Measurements from ENCODE around the gene FAM20A. TPM values are rescaled to one million over a fixed set of nuclear protein-coding genes. Genes with fewer than 3 reads are reported as not detected.
"Not testable (repeated sequence)": the region's sequence is repeated elsewhere in the genome, so short reads cannot be mapped to it uniquely, and the experiment has no call there.

The FAM20A gene
- total RNA-seq, 2 donors from 2014 or later: under 0.01 to 1.3 TPM

DNA sequence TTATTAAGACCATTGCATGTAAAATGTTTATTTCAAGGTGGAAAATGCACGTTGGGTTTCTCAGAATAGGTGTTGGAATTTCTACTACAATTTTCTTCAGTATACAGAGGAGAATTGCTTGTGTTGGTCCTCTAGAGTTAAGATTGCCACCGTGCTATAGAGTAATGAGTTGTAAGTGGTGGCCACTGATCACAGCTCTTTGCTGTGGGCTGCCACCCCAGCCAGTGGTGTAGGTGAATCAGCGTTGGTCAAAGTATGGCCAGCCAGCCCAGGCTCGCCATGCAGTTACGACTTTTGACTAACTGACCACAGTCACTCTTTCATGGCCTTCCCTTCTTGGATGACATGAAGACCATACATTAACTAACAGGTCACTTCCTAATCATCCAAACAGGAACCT, 101.6 kb downstream of the FAM20A start:
- Histone ChIP-seq H3K4me3 (no peak overlapping the region), H3K27me3 (no peaks in the 10 kb centered on the region), H3K27ac (no peak overlapping the region), H3K9me3 (no peaks in the 10 kb centered on the region), H3K4me1 (peaks cover 11% of the 10 kb centered on the region), H3K36me3 (replicated peaks in 1 of 2; ENCODE audit: insufficient read depth in 1 of 2, low read depth in 2 of 2) (no peaks in the 10 kb centered on the region)
- TF ChIP-seq POLR2A (IDR thresholded peaks at IDR 0.05): no peak
- TF ChIP-seq, protein P1, sequence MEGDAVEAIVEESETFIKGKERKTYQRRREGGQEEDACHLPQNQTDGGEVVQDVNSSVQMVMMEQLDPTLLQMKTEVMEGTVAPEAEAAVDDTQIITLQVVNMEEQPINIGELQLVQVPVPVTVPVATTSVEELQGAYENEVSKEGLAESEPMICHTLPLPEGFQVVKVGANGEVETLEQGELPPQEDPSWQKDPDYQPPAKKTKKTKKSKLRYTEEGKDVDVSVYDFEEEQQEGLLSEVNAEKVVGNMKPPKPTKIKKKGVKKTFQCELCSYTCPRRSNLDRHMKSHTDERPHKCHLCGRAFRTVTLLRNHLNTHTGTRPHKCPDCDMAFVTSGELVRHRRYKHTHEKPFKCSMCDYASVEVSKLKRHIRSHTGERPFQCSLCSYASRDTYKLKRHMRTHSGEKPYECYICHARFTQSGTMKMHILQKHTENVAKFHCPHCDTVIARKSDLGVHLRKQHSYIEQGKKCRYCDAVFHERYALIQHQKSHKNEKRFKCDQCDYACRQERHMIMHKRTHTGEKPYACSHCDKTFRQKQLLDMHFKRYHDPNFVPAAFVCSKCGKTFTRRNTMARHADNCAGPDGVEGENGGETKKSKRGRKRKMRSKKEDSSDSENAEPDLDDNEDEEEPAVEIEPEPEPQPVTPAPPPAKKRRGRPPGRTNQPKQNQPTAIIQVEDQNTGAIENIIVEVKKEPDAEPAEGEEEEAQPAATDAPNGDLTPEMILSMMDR (IDR thresholded peaks at IDR 0.05): no peak
- DNase-seq (no peak), ATAC-seq (no peak)
- WGBS, 2 donors: 93% methylated on average over 5 of the region's 5 CpGs
- intact Hi-C loops (cut with DNase I): no loop called here

DNA sequence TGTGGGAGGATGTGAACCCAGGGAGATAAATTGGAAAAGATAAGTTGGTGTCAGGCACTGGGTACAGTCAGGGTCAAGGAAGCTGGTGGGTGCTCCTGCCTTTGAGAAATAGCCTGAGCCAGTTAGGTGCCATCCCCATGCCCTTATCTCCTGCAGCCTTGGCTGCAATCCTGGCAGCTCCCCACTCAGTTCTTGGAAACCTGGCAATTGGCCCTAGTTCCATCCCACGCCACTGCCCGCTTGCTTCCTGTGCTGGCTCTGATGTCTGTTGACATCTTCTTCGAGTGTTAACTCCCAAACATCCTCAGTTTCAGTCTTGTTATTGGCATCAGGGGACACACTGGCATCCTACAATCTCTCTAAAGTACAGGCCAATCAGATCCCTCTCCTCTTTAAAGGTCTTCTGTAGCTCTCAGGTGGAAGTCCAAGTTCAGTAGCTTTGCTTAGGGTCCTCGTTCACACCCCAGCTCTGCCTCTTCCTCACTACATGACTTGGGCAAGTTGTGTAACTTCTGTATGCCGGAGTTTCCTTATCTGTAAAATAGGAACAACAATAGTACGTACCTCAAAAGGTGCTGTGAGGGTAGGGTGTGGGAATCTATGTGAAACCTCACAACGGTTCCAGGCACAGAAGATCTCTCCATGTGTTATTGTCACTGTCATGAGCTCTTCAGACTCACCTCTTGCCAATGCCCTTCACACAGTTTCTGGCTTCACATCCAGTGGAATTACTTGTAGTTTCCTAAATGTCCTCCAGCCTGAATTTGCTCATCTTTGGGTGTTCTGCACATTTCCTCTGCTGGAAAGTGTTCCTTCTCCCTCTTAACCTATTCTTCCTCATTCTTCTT, 102.5 kb downstream of the FAM20A start:
- peak overlapping the region in 1 of 4 donors; percentile 68 for H3K27ac ChIP-seq
- 35 to 37% methylated on average over 7 of the region's 7 CpGs for WGBS, 2 donors
- ATAC-seq: no peak
- H3K27me3 ChIP-seq: no peaks in the 10 kb centered on the region
- intact Hi-C loops (cut with DNase I): no loop called here
- no peaks in the 10 kb centered on the region for H3K36me3 ChIP-seq (replicated peaks in 1 of 2; ENCODE audit: insufficient read depth in 1 of 2, low read depth in 2 of 2)
- peak in 1 of 4 donors; percentile 17 for DNase-seq
- H3K9me3 ChIP-seq: no peaks in the 10 kb centered on the region
- peaks cover 11% of the 10 kb centered on the region for H3K4me1 ChIP-seq
- no peak overlapping the region for H3K4me3 ChIP-seq
- TF ChIP-seq, protein P1 (IDR thresholded peaks at IDR 0.05): no peak
- no peak for TF ChIP-seq POLR2A (IDR thresholded peaks at IDR 0.05)

DNA sequence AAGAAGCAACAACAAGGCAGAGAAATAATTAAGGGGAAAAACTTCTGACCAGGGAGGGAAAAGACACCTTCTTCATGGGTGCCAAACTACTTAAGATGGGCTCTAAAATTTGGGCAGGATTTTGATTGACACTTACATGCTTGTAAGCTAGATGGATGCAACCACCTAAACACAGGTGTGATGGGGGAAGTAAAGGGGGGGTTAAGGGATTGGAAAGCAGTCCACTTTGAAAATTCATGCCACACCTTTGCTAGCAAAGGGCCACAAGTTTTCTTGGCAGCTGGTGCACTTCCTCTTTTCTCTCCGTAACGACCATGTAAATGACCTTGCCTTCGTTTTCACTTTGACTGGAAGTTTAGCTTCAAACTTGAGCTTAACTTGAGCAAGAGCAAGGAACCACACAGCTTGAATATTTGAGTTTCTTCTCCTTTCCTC, 103.3 kb downstream of the FAM20A start:
- peaks cover 19% of the 10 kb centered on the region for H3K4me1 ChIP-seq
- H3K27ac ChIP-seq: peak overlapping the region in 1 of 4 donors; percentile 68
- ATAC-seq: peak; percentile 35

DNA sequence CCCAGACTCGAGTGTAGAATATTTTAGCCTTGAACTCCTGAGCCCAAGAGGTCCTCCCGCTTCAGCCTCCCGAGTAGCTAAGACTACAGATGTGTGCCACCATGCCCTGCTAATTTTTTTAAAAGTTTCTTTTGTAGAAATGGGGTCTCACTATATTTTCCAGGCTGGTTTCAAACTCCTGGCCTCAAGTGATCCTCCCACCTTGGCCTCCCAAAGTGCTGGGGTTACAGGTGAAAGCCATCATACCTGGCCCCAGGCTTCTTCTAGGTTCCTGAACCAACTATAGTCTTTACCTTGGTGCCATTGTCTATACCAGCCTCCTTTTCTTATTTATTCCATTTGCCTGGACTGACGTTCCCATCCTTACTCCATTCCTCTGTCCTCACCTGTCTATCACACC, 106.1 kb downstream of the FAM20A start:
- WGBS, 2 donors: 79 to 83% methylated on average over 4 of the region's 4 CpGs
- no peak overlapping the region for H3K27ac ChIP-seq
- peaks cover 41% of the 10 kb centered on the region for H3K4me1 ChIP-seq
- H3K36me3 ChIP-seq (replicated peaks in 1 of 2; ENCODE audit: insufficient read depth in 1 of 2, low read depth in 2 of 2): no peaks in the 10 kb centered on the region
- intact Hi-C loops (cut with DNase I): no loop called here
- no peaks in the 10 kb centered on the region for H3K9me3 ChIP-seq
- DNase-seq (no peak), ATAC-seq (no peak)
- TF ChIP-seq, protein P1 (IDR thresholded peaks at IDR 0.05): no peak
- no peak for TF ChIP-seq POLR2A (IDR thresholded peaks at IDR 0.05)
- H3K27me3 ChIP-seq: no peaks in the 10 kb centered on the region
- H3K4me3 ChIP-seq: no peak overlapping the region

More for the DNA sequence above, 103.3 kb downstream of the FAM20A start:
- Histone ChIP-seq H3K27me3 (no peaks in the 10 kb centered on the region), H3K36me3 (replicated peaks in 1 of 2; ENCODE audit: insufficient read depth in 1 of 2, low read depth in 2 of 2) (no peaks in the 10 kb centered on the region), H3K9me3 (no peaks in the 10 kb centered on the region), H3K4me3 (no peak overlapping the region)
- 2 to 8% methylated on average over 3 of the region's 3 CpGs for WGBS, 2 donors
- peak in 2 of 4 donors; percentile 20 to 55 for DNase-seq
- intact Hi-C loops (cut with DNase I): no loop called here
- TF ChIP-seq, protein P1 (IDR thresholded peaks at IDR 0.05): no peak
- no peak for TF ChIP-seq POLR2A (IDR thresholded peaks at IDR 0.05)

DNA sequence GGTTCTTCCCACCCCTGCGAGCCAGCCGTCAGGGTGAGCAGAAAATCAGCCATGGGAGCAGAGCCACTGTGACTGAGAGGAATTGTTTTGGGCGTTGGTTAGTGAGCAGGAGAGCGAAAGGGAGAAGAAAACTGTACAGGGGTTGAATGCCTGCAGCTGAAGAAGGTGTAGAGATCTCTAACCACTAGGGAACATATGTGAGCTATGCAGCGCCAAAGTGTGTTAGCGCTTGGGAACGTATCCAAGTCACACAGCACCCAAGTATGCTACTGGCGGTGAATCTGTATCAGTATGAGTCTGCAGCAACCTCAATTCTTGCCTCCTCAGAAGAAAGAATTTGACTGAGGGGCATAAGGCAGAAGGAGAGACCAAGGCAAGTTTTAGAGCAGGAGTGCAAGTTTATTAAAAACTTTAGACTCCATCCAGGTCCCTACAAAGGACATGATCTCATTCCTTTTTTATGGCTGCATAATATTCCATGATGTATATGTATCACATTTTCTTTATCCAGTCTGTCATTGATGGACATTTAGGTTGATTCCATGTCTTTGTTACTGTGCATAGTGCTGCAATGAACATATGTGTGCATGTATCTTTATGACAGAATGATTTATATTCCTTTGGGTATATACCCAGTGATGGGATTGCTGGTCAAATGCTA, 108.6 kb downstream of the FAM20A start:
- DNase-seq (peak; percentile 17 to 55 (median 38)), ATAC-seq (peak; percentile 9)
- intact Hi-C loops (cut with DNase I); H3K36me3 ChIP-seq (replicated peaks in 1 of 2; ENCODE audit: insufficient read depth in 1 of 2, low read depth in 2 of 2); H3K4me3 ChIP-seq; H3K27me3 ChIP-seq; H3K9me3 ChIP-seq: not testable (repeated sequence)
- WGBS, 2 donors: 58 to 73% methylated on average over 8 of the region's 8 CpGs
- peaks cover 31% of the 10 kb centered on the region for H3K4me1 ChIP-seq
- peak overlapping the region; percentile 46 to 84 (median 82) for H3K27ac ChIP-seq
